Activated T-cell treated with anti-CD3 and anti-CD28 coated beads for 48 hours (primary cell): ENCODE results near the gene STAB1.

Source experiments
- DNase-seq: peaks from one replicate; pipeline ENCODE4 v3.0.0-alpha.2; 2020; ENCODE audit warnings: low read depth

The STAB1 gene, protein sequence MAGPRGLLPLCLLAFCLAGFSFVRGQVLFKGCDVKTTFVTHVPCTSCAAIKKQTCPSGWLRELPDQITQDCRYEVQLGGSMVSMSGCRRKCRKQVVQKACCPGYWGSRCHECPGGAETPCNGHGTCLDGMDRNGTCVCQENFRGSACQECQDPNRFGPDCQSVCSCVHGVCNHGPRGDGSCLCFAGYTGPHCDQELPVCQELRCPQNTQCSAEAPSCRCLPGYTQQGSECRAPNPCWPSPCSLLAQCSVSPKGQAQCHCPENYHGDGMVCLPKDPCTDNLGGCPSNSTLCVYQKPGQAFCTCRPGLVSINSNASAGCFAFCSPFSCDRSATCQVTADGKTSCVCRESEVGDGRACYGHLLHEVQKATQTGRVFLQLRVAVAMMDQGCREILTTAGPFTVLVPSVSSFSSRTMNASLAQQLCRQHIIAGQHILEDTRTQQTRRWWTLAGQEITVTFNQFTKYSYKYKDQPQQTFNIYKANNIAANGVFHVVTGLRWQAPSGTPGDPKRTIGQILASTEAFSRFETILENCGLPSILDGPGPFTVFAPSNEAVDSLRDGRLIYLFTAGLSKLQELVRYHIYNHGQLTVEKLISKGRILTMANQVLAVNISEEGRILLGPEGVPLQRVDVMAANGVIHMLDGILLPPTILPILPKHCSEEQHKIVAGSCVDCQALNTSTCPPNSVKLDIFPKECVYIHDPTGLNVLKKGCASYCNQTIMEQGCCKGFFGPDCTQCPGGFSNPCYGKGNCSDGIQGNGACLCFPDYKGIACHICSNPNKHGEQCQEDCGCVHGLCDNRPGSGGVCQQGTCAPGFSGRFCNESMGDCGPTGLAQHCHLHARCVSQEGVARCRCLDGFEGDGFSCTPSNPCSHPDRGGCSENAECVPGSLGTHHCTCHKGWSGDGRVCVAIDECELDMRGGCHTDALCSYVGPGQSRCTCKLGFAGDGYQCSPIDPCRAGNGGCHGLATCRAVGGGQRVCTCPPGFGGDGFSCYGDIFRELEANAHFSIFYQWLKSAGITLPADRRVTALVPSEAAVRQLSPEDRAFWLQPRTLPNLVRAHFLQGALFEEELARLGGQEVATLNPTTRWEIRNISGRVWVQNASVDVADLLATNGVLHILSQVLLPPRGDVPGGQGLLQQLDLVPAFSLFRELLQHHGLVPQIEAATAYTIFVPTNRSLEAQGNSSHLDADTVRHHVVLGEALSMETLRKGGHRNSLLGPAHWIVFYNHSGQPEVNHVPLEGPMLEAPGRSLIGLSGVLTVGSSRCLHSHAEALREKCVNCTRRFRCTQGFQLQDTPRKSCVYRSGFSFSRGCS (N-terminal part only)

DNA sequence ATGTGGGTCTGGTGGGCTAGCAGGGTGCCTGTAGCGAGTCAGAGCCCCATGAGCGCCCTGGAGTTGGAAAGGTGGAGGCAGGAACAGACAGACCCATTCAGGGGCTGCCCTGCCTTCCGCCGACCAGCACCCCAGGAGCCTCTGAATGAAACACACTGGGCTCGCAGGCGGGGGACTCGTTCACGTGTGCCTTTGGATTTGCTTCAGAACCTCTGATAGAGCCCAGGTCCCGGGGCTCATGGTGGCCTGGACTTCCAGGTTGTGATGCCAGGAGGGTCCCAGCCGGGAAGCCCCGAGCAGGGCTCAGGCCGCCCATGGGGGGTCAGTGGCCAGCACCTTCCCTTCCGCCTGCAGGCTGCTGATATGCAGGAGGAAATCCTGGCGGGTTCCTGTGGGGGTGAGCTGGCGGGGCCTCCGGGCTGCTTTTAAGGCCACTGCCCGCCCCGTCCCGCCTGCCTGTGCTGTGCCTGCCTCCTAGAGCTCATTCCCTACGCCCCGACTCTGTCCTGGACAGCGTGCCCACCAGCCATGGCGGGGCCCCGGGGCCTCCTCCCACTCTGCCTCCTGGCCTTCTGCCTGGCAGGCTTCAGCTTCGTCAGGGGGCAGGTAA, at the start of gene STAB1:
TSS of gene STAB1 (plus strand) at position 453 of the 610 bp plus-strand sequence. CDS start at position 529, 76 bp downstream.
- DNase-seq: no peak

DNA sequence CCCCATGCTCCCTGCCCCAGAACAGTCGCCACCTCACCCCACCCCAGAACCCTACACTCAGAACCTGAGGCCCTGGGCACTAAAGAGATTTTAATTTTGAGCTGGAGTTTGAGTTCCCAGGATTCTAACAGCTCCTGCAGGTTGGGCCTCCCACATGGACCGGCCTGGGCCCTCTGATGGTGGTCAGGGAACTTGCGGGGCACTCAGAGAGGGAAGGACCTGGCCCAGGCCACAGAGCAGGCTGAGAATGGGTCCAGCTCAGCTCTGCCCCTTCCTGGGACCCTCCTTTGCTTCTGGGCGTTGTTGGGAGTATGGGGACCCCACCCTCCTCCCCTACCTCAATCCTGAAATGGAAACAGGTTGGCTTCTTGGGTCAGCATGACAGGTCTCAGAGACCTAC, 49.1 kb upstream of the STAB1 start:
- no peak for DNase-seq

DNA sequence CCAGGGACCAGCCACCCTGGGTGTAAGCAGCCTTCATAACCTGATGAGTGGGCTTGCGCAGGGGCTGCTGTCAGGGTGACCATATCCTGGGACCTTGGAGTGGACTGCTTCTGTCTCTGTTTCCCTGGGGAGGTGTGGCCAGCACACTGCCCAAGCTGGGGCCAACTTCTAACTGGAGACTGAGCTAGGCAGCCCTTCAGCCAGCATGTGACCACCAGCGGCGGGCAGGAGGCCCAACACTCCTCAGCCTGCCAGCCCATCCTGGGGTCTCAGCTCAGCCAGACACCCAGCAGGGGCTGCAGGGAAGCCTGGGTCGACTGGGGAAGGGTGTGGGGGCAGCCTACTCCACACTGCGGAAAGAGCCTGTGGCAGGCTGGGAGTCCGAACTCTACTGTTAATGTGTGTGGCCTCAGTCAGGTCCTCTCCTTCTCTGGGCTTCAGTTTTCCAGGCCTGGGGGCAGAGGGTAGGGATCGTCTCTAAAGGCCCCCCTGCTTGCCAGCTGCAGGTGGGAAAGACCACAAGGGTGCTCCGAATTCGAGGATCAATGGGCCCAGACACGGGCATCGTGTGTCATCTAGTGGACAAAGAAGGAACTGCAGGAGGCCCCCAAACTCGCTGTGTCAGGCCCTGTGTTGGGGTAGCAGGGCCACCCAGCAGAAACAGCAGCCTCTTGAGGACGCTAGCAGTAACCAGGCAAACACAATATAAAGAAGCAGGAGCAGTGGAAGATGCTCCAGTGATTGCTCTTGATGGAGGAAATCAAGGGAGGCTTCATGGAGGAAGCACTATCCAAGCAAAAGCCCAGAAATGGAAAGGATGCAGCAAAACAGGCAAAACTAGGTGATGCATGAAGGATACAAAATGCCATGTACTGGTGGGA, 48.3 kb upstream of the STAB1 start:
- DNase-seq: peak; percentile 69

DNA sequence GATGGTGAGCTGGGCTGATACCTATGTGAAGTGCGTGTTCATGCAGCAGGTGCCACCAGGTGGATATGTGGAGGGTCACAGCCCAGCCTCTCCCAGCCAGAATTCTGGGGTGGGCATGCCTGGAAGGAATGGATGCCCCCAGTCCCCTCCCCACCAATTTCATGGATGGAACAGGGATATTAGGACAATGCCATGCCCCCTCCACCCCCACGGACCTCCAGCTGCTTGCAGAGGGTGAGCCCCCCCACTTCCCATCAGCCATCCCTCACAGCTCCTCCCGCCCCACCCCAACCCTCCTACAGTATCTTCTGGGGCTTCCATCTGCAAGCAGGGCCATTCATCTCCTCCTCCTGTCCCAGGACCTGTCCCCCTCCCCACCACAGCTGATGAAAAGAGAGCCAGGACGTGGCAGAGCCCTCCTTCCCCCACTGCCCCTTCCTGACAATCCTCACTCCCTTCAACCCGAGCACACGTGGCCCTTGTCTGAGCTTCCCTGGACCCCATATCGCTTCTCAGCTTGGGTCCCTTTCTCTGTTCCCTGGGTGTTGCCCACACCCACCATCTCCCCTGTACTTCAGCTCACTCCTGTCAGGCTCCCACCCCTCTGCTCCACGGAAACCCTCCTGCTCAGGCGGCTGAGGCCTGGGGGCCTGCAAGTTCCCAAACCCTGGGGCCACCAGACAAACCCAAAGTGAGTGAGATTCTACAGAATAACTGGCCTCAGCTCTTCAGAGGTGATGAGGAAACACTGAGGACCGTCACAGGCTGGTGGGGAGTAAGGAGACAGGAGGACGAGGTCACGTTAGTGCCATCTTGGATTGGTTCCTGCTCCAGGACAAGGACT, 47.4 kb upstream of the STAB1 start:
- DNase-seq: no peak

DNA sequence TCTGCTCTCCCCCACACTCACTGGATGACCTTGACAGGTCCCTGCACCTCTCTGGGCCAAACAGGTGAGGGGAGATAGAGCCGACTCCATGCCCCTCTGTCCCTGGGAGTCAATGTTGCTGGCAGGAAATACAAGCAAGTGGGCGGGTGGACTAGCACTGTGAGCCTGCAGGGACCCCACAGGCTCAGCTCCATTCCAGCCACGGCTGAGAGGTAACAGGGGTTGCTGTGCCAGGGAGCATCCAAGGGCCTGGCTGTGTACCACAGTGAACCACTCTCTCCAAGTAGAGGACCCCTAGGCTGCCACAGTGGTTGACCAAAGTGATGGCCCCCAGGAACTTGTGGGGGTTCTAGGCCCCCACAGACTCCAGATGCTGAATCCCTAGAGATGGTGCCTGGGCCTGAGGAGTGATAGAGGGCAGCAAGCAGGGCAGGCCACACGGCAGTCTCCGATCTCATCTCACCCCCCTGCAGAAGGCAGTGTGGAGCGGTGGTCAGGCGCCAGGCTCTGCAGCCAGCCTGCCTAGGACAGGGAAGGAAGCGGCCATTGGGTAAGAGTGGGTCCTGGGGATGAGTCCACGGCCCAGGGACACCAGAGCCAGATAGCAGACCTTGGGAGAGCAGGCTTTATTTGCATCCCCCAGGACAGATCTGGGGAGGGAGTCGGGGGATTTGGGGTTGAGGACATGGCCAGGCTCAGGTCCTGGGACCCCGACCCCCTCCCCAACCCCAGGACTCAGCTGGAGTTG, 44.5 kb upstream of the STAB1 start:
- DNase-seq: no peak

DNA sequence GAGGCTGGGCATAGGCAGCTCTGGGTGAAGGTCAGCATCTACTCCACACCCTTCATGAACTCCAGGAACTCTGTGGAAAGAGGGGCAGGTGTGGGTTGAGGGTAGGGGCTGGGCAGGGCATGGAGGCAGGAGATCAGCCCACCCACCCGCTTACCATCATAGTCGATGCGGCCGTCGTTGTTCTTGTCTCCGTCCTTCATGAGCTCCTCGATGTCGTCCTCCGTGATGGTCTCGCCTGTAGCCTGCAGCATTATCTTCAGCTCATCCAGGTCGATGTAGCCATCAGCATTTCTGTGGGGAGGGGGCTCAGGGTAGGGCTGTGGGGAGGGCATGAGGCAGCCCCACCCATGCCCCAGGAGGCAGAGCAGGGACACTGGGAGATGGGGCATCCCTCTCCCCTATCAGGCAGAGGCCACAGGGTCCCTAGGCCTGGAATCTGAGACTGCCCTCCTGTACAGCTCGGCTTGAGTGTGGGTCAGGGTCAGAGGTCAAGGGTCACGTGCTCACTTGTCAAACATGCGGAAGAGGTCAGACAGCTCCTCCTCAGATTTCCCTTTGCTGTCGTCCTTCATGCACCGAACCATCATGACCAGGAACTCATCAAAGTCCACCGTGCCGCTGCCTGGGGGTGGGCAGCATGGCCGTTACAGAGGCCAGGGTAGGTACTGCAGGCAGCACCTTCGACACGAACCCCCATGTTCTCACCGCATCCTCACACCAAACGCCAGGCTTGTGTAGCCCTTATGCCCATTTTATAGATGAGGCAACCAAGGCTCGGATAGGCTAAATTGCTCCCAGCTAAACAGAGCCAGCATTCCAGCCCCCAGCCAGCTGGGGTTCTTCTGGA, 43.7 kb upstream of the STAB1 start:
- DNase-seq: no peak

DNA sequence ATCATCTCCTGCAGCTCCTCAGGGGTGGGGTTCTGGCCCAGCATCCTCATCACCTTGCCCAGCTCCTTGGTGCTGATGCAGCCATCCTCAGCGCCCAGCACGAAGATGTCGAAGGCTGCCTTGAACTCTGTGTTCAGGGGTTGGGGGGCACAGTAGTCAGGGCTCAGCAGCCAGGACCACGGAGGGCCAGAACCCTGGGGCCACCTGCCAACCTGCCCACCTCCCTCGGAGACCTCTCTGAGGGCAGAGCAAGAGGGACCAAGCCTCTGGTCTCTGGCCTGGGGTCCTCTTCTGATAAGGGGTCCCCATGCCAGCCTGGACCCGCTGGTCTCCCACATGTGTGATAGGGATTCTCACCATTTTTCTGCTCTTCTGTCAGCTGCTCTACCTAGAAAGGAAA, 43.0 kb upstream of the STAB1 start:
- DNase-seq: no peak

DNA sequence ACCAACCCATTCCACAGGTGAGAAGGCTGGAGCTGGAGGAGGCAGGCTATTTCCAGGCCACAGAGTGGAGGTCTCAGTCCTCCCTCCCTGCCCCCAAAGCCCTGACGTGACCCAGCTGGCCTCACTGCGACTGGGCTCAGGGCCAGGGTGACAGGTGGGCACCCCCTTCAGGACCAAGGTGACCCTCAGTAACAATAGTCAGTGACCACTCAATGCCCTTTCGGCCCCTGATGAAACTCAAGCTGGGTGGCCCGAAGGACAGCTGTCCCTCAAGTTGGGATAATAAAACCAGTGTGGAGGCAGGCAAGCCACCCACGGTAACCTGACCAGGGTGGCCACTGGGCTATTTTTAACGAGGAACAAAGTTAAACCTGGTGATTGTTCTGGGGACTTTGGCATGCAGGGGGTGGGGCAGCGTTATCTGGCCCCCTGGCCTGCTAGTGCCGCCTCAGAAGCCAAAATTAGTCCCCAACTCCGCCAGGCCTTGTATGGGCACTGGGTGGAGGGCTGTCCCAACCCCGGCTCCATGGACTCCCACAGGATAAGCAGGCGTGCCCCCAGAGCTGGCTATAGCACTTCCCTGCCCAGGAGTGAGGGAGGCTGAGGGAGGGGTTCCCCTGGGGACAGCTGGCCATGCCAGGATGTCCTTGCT, 42.4 kb upstream of the STAB1 start:
- DNase-seq: no peak

DNA sequence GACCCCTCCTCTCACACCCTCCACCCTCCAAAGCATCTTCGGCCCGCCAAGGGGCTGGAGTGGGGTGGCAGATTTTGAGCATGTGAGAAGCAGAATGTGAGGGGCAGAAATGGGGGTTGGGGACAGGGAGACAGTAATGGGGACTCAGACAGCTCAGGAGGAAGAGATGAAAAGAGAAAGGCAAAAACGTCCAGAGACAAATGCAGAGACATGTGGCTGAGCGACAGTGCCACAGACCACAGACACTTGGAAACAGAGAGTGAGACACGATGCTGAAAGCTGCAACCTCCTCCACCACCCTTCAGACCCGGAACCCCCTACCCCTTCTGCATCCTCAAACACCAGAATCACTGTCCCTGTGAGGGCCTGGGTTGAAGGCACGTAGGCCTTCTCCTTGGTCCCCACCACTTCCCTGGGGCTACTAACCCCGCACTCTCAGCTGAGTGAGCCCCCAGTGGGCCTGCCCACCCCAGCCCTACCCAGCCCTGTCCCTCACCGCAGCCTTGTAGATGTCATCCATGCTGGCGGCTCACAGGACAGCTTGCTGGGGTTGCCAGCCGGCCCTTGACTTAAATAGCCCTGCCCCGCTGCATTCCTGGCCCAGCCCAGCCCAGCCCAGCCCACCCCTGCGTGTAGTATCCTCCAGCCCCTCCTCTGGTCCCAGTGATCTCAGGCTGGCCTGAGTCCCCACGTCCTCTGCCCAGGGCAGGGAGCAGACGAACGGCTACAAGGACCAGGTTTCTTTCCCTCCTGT, 41.5 kb upstream of the STAB1 start, which contains the start of gene TNNC1:
TSS of gene TNNC1 (minus strand) at position 546 of the 754 bp plus-strand sequence. CDS start at position 520, 26 bp downstream.
- no peak for DNase-seq

DNA sequence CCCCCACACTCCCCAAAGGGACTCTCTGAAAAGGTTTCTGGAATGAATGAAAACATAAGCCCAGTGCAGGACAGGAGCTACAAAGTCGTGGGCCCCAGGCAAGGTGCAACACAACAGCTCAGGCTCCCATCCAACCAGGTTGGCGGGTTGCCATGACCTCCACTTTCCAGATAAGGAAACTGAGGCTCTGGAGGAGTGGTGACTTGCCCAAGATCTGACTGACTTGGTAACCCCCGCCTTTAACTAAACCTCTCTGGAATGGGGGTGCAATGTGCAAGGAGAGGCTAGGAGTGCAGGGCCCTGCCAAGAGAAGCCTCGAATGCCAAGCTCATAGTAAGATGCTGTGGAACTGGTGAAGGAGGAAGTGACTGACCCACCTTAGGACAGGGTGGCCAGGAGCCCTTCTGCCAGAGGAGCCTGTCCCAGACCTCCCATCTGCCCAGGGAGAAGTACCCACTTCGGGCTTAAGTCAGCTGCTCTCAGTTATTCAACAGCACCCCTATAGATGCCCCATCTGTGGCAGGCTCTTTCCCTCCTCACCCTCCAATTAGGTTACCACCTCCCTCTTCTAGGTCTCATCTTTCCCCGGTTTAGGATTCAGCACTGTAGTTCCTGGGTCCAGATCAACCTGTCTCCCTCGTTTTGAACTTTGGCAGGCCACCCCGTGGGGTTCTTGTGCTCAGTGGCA, 40.7 kb upstream of the STAB1 start:
- no peak for DNase-seq

DNA sequence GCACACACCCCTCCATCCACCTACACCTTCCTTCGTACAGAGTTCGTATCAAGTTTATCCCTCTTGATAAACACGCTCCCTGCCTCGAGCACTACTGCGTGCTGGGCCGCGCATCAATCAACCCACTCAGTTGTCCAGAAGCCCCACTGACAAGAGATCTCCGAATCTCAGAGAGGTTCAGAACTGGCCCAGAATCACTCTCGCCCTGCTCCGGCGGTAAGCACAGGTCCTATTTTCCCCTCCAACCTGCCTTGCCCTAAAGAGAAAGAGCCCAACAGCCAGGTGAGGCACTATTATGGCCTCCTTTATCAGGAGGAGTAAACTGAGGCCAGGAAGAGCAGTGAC, 40.2 kb upstream of the STAB1 start:
- no peak for DNase-seq

DNA sequence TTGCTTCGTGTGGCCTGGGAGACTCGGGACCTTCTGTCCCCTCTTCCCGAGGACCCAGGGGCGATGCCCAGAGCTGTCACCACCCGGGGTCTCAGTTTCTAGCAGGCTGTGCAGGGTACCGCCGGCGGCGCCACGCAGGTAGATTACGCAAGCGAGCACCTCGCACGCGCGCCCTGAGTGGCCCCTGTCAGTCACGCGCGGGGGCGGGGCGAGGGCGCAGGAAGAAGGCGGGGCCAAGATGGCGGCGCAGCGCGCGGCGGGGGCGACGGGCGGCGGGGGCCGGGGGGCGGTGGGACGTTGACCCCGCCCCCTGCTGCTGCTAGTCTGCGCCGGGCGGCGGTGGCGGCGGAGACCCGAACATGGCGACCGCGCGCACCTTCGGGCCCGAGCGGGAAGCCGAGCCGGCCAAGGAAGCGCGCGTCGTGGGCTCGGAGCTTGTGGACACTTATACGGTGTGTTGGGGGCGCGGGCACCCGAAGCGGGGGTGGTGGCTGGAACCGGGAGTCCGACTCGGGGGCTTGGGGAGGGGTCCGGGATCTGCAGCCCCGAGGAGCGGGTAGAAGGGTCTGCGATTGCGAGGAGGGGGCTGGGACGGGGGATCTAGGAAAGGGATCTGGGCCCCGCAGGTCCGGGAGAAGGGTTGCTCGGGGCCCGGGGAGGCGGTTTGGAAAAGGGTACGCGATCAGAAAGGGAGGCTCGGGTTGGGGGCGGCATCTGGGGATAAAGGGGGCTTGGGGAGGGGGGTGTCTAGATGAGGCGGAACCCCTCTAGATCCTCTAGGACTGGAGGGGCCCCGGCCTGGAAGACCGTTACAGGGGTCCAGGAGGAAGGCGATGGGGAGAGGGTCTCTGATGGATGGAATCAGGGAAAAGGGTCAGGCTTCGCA, 39.6 kb upstream of the STAB1 start, which contains the start of gene NISCH:
TSS of gene NISCH (plus strand) at position 322 of the 886 bp plus-strand sequence. CDS start at position 360, 38 bp downstream.
- peak; percentile 97 for DNase-seq

DNA sequence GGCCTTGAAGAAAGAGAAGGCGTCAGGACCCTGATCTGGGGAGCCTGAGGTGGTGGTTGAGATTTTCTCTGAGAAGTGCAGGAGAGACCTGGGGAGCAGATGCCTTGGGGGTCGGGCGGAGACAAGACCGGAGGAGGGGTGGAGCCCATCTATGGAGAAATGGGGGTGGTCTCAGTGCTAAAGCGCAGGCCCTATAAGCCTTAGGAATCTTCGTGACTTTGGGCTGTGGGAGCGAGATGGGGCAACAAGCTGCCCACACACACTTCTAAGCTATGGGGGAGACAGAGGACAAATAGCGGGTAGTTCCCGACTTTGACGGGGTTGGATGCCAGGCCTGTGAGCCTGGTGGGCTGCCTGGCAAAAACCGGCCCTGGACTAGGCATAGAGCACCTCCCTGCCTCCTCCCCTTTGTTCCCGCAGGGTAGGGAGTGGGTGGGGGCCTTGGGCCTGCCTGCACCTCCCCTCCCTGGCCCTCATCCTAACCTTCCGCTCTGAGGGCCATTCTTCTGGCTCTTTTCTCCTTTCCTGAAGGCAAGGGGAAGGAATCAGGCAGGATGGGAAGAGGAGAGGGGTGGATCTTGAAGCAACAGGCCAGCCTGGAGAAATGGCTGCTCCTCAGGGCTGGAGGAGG, 38.9 kb upstream of the STAB1 start:
- DNase-seq: no peak

DNA sequence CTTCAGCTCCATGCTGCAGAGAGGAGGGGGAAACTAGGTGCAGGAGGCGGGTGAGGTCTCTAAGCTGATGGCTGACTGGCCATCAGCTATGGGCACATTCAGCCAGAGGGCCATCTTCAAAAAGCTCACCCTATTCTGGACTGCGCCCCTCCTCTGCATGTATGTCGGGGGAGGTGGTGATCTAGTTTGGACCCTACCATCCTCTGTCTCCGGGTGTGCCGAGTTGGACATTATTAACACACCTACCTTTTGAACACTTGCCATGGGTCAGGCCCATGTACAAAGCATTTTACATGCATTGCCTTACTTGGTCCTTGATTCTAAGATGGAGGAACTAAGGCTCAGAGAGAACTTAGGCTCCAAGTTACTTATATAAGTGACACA, 38.3 kb upstream of the STAB1 start:
- DNase-seq: no peak
